ENCODE results near the gene DDX24. TPM values are rescaled to one million over a fixed set of nuclear protein-coding genes. Genes with fewer than 3 reads are reported as not detected.

The DDX24 gene
- total RNA-seq, 1 experiment from 2014 or later, result 174 TPM

DNA sequence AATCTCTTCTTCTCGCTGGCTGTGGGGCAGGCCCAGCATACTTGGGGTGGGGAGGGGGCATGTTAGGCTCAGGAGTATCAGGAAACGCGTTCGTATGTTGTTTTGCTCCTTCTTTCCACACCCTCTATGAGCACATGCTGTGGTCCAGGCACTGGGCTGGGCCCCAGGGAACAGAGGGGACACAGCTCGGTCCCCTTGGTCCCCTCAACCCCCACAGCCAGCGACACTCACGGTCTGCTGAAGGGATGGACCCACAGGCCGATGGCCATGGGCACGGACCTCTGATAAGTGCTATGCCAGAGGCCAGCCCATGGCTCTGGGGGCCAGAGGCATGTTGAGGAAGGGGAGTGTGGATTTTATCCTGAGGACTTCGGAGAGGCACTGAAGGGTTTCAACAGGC, 35.7 kb upstream of the DDX24 start (continued):
- TF ChIP-seq, protein P1, sequence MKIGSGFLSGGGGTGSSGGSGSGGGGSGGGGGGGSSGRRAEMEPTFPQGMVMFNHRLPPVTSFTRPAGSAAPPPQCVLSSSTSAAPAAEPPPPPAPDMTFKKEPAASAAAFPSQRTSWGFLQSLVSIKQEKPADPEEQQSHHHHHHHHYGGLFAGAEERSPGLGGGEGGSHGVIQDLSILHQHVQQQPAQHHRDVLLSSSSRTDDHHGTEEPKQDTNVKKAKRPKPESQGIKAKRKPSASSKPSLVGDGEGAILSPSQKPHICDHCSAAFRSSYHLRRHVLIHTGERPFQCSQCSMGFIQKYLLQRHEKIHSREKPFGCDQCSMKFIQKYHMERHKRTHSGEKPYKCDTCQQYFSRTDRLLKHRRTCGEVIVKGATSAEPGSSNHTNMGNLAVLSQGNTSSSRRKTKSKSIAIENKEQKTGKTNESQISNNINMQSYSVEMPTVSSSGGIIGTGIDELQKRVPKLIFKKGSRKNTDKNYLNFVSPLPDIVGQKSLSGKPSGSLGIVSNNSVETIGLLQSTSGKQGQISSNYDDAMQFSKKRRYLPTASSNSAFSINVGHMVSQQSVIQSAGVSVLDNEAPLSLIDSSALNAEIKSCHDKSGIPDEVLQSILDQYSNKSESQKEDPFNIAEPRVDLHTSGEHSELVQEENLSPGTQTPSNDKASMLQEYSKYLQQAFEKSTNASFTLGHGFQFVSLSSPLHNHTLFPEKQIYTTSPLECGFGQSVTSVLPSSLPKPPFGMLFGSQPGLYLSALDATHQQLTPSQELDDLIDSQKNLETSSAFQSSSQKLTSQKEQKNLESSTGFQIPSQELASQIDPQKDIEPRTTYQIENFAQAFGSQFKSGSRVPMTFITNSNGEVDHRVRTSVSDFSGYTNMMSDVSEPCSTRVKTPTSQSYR (CRISPR knock-in tag; IDR thresholded peaks at IDR 0.05), result no peak

DNA sequence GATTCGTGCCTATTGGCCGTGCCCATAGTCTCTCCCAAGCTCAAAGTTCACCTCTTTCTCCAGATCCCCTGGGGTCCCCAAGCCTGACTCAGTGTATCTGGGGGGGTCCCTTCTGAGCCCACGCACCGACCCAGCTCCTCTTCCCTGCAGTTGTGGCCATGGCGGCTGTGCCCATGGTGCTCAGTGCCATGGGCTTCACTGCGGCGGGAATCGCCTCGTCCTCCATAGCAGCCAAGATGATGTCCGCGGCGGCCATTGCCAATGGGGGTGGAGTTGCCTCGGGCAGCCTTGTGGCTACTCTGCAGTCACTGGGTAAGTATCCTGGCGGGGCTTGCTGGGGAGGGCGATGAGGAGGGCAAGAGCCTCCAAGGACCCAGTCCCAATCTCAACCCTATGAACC, 34.6 kb upstream of the DDX24 start:
- TF ChIP-seq GRHL2 (CRISPR knock-in tag; IDR thresholded peaks at IDR 0.05; ENCODE audit: insufficient replicate concordance, severe bottlenecking) (no peak), NR2C2 (CRISPR knock-in tag; IDR thresholded peaks at IDR 0.05) (no peak), MXD4 (CRISPR knock-in tag; IDR thresholded peaks at IDR 0.05; ENCODE audit: borderline replicate concordance) (no peak), FOXJ3 (CRISPR knock-in tag; IDR thresholded peaks at IDR 0.05; ENCODE audit: borderline replicate concordance) (no peak), GABPB1 (CRISPR knock-in tag; IDR thresholded peaks at IDR 0.05) (no peak), RELA (CRISPR knock-in tag; IDR thresholded peaks at IDR 0.05; ENCODE audit: borderline replicate concordance) (no peak), ZNF121 (CRISPR knock-in tag; IDR thresholded peaks at IDR 0.05) (no peak), ZNF416 (CRISPR knock-in tag; IDR thresholded peaks at IDR 0.05) (no peak), IRF2 (CRISPR knock-in tag; IDR thresholded peaks at IDR 0.05; ENCODE audit: borderline replicate concordance, low read depth) (no peak), ZNF317 (CRISPR knock-in tag; IDR thresholded peaks at IDR 0.05; ENCODE audit: borderline replicate concordance, low read depth) (no peak), FOXK1 (CRISPR knock-in tag; IDR thresholded peaks at IDR 0.05) (no peak)
- TF ChIP-seq, protein P2, sequence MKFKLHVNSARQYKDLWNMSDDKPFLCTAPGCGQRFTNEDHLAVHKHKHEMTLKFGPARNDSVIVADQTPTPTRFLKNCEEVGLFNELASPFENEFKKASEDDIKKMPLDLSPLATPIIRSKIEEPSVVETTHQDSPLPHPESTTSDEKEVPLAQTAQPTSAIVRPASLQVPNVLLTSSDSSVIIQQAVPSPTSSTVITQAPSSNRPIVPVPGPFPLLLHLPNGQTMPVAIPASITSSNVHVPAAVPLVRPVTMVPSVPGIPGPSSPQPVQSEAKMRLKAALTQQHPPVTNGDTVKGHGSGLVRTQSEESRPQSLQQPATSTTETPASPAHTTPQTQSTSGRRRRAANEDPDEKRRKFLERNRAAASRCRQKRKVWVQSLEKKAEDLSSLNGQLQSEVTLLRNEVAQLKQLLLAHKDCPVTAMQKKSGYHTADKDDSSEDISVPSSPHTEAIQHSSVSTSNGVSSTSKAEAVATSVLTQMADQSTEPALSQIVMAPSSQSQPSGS (CRISPR knock-in tag; IDR thresholded peaks at IDR 0.05; ENCODE audit: borderline replicate concordance, low read depth), result no peak
- TF ChIP-seq, protein P3, sequence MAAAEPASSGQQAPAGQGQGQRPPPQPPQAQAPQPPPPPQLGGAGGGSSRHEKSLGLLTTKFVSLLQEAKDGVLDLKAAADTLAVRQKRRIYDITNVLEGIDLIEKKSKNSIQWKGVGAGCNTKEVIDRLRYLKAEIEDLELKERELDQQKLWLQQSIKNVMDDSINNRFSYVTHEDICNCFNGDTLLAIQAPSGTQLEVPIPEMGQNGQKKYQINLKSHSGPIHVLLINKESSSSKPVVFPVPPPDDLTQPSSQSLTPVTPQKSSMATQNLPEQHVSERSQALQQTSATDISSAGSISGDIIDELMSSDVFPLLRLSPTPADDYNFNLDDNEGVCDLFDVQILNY (CRISPR knock-in tag; IDR thresholded peaks at IDR 0.05), result no peak
- TF ChIP-seq, protein P4, sequence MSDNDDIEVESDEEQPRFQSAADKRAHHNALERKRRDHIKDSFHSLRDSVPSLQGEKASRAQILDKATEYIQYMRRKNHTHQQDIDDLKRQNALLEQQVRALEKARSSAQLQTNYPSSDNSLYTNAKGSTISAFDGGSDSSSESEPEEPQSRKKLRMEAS (CRISPR knock-in tag; IDR thresholded peaks at IDR 0.05), result no peak
- TF ChIP-seq, protein P5, sequence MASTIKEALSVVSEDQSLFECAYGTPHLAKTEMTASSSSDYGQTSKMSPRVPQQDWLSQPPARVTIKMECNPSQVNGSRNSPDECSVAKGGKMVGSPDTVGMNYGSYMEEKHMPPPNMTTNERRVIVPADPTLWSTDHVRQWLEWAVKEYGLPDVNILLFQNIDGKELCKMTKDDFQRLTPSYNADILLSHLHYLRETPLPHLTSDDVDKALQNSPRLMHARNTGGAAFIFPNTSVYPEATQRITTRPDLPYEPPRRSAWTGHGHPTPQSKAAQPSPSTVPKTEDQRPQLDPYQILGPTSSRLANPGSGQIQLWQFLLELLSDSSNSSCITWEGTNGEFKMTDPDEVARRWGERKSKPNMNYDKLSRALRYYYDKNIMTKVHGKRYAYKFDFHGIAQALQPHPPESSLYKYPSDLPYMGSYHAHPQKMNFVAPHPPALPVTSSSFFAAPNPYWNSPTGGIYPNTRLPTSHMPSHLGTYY (CRISPR knock-in tag; IDR thresholded peaks at IDR 0.05), result no peak
- TF ChIP-seq, protein P6, sequence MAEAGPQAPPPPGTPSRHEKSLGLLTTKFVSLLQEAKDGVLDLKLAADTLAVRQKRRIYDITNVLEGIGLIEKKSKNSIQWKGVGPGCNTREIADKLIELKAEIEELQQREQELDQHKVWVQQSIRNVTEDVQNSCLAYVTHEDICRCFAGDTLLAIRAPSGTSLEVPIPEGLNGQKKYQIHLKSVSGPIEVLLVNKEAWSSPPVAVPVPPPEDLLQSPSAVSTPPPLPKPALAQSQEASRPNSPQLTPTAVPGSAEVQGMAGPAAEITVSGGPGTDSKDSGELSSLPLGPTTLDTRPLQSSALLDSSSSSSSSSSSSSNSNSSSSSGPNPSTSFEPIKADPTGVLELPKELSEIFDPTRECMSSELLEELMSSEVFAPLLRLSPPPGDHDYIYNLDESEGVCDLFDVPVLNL (CRISPR knock-in tag; IDR thresholded peaks at IDR 0.05; ENCODE audit: borderline replicate concordance, low read depth), result no peak
- TF ChIP-seq, protein P7, sequence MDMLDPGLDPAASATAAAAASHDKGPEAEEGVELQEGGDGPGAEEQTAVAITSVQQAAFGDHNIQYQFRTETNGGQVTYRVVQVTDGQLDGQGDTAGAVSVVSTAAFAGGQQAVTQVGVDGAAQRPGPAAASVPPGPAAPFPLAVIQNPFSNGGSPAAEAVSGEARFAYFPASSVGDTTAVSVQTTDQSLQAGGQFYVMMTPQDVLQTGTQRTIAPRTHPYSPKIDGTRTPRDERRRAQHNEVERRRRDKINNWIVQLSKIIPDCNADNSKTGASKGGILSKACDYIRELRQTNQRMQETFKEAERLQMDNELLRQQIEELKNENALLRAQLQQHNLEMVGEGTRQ (CRISPR knock-in tag; IDR thresholded peaks at IDR 0.05), result no peak
- ChIA-PET CTCF (interaction anchor here (1.0 to 2.6 kb wide), 4 partner anchors 14 to 176 kb away, joined by 4 to 9 read pairs (median 6); partner anchors contain the start of gene IFI27L2), POLR2A (no interaction called here)
- H3K36me3 Mint-ChIP-seq, result no peaks in the 10 kb centered on the region
- peaks cover 13% of the 10 kb centered on the region for H3K27me3 Mint-ChIP-seq (ENCODE audit: low read depth)
- DNase-seq (ENCODE audit: low spot score), result no peak
- H3K4me1 Mint-ChIP-seq, result peaks cover 5% of the 10 kb centered on the region; the same call in 1 of the 2 replicates
- no peak overlapping the region for H3K4me3 Mint-ChIP-seq
- H3K27ac Mint-ChIP-seq, result no peak overlapping the region
- ATAC-seq, result no peak
- peaks cover 10% of the 10 kb centered on the region for H3K9me3 Mint-ChIP-seq

All from WTC11 (cell line).